HG03025 (cell line): ENCODE measurements around the gene SERPINB6.
"Not testable (repeated sequence)": the region's sequence is repeated elsewhere in the genome, so short reads cannot be mapped to it uniquely, and the experiment has no call there.

ENCODE experiments used
- ATAC-seq: cut with Tn5 transposase; IDR thresholded peaks from one replicate; pipeline ENCODE4 v1.9.1; 2021; ENCODE audit warnings: mild to moderate bottlenecking, moderate library complexity; ENCODE audit not compliant: unreplicated experiment, low FRiP score

SERPINB6 gene

DNA sequence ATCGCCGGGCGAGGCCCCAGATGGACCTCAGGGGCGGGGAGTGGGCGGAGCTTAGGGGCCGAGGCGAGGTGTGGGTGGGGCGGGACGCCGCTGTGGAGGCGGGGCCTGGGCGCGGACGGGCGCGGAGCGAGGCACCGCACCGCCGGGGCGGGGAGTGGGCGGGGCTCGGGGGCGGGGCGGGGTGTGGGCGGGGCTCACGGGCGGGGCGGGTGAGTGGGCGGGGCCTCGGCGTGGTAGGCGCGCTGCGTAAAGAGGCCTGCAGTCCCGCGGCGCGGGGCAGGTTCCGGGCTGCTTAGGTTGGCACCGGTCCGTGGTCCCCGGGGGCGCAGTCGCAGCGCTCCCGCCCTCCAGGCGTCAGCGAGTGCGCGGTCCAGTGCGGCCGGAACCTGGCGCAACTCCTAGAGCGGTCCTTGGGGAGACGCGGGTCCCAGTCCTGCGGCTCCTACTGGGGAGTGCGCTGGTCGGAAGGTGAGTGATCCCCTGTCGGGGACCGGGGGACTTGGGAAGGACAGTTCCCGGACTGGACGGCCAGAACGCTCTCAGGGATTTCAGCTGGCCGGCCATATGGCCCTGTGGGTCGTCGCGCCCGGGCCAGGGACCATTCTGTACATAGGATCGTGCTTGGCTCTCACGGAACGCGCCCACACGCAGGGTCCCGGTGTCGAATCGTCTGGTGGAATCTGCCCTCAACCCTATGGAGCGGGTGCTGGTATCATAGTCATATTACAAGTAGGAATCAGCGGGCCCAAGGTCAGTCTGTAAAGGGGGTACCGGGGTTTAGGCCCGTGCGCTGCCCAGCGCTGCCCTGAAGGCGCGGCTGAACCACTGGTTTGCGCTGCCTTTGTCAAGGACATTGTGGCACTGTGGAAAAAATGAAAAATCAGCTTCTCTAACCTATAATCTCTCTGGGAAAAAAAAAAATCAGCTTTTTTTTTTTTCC lies 28.5 kb upstream of the SERPINB6 start, which contains the start of gene NQO2:
Gene NQO2 (plus strand): TSS at position 277 of the 940 bp plus-strand sequence. CDS start 6,659 bp downstream, outside the sequence.
- peak; percentile 70 for ATAC-seq

- peak; percentile 19 for ATAC-seq
Measured at GRCh38 chr6:2998998-2999617, 27.7 kb upstream of the SERPINB6 start.

DNA sequence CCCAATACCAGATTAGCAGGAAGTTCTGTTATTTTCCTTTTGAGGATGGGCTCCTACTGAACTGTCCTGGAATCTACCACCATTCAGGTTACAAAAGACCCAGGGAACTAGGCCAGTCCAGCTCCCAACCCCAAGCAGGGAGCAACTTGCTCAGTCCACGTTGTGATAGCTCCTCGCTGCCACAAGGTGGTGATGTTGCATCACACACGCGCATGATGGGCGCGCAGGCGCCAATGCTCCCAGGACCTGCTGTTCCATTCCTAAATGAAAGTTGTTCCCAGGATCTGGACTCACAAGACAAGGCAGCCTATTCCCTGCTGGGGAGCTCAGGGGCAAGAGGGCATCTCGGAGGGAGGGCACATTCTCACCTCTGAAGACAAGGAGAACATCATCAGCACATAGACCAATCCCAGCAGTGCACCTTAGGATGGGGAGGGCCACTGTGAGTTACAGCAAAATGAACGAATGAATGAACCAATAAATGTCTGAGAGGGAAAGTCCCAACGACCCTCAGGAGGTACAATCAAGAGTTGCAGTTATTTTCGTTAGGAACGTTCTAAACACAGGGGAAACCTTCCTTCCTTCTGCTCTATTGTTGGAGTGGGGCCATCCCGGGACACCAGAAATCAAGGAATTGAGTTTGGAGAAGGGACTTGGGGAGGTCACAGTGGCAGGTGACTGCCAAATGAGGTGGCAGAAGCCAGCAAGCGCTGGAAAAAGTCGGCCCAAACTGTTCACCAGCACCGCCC lies 27.1 kb upstream of the SERPINB6 start:
- not testable (repeated sequence) for ATAC-seq

- ATAC-seq: no peak
Measured at GRCh38 chr6:2993755-2994317, 22.5 kb upstream of the SERPINB6 start.

DNA sequence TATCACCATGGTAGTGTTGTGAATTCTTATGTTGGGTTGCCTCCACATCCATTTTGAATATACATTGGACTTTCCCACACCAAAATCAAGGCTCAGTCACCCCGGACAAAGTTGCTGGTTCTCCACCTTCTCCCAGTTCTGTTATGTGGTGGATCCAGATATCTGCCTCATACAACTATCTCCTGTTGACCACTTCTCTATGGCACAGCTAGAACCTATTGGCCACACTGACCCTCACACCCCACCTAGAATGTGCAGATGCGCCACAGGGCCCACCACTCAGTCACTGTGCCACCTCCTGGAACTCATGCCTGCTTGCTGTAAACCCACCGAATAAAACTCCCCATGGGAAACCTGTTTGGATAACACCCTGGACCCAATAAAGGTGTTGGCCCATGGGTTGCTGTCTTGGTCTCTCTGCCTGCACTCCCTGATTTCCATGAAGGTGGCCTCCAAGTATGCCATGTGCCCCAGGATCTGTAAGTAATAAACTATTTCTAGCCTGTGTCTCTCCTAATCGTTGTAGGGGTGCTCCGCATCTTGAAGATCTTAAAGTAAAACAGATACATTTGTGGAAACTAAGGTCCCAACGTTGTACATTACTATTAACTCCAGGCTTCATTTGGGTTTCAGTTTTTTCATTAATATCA lies 21.1 kb upstream of the SERPINB6 start:
- no peak for ATAC-seq

DNA sequence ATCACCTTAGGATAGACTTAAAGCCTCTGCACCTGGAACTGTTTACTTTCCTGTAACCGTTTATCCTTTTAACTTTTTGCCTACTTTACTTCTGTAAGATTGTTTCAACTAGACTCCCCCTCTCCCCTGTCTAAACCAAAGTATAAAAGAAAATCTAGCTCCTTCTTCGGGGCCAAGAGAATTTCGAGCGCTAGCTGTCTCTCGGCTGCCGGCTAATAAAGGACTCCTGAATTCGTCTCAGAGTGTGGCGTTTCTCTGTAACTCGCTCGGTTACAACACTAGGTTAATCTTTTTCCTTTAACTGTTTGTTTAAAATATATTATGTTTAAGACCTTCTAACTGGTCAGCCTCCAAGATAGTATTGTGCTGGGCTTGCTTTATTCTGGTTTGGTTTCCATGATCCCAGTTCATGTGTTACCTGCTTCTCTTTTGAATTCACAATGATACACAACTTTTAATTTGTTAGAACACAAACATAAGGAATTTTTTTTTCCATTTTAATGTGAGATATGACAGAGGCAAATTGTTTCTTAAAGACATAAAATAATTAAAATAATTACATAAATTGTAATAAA lies 19.7 kb upstream of the SERPINB6 start:
- no peak for ATAC-seq

- ATAC-seq: no peak
Measured at GRCh38 chr6:2990248-2990931, 19.0 kb upstream of the SERPINB6 start.

GRCh38 chr6:2989332-2990247 lies 18.2 kb upstream of the SERPINB6 start:
- ATAC-seq: peak; percentile 74

DNA sequence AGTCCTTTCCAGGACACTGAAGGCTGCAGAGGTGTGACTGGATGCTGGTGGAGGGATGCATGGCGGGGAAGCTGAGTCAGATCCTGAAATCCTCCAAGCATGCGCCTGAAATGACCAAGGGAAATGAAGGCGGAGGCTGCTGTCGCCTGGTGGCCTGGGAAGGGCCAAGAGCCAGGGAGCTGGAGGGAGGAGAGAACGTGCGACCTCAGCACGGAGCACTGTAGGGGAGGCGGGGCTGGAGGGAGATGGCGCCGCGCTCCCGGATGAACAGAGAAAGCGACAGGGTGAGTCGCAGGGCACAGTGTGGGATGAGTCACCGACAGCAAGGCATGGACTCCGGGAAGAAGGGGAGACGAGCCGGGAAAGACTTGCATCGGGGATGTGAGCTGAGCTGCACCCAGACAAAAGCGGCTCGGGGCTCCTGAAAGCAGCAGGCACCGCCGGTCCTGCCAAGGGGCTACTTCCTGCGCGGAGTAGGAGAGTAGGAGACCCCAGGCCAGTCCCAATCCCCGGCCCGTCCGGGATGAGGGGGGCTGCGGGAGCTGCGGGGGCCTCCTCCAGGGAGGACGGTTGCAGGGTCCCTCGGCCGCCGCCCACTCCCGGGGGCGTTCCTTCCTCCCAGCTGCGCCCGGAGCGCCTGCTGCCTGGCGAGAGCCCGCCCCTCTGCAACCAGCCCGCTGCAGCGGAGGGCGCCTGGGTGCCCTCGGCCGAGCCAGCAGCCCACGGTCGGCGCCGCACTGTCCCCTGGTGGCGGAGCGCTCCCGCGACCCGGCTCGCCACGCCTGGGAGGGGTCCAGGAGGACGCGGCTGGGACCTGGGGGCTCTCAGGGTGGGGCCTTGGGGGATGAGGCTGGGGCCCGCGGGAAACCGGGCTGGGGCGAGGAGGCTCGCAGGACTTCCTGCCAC lies 17.3 kb upstream of the SERPINB6 start:
- peak; percentile 52 for ATAC-seq

GRCh38 chr6:2988094-2988425 lies 16.7 kb upstream of the SERPINB6 start:
- no peak for ATAC-seq

DNA sequence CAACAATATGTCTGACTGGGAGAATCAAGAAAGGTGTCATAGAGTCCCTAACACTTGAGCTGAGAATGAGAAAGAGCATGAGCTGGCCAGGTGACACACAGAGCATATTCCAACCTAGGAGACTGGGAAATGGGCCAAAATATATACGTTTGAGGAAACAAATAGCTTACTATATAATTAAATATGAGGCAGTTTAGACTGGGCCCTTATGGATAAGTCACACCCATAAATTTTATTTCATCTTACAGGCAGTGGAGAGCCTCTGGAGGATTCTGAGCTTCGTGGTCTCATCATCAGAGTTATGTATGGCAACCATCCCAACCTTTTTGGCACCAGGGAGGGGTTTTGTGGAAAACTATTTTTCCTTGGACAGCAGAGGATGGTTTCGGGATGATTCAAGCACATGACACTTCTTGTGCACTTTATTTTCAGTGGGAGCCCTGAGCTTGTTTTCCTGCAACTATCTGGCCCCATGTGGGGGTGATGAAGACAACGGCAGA lies 15.4 kb upstream of the SERPINB6 start:
- ATAC-seq: no peak

GRCh38 chr6:2984738-2985406 lies 13.5 kb upstream of the SERPINB6 start:
- ATAC-seq: no peak

DNA sequence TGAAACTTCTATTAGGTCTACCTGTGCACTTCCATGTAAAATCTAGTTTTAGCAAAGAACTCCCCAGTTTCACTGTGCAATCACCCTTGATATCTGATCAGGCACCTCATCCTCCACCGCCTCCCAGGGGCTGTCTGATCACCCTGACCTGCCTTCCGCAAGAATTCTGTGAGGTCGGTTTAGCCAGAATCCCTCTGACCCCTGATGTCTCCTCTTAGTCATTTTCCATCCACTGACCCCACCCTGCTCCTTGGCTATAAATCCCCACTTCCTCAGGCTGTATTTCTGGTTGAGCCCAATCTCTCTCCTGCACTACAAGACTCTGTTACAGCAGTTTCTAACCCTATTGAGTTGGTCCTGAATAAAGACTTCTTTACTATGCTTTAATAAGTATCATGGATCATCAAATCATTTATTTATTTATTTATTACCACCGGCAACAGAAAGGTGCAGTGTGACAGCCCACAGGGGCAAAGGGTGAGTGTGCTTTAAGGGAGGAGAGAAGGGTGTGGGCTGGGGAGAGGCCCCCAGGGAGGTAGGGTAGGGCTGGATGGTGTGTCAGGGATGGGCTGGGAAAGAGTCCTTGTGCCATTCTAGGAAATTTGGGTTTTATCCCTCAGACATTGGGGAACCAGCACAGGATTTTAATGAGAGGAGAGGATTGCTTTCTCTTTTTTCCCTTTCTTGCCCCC lies 11.2 kb upstream of the SERPINB6 start:
- no peak for ATAC-seq

DNA sequence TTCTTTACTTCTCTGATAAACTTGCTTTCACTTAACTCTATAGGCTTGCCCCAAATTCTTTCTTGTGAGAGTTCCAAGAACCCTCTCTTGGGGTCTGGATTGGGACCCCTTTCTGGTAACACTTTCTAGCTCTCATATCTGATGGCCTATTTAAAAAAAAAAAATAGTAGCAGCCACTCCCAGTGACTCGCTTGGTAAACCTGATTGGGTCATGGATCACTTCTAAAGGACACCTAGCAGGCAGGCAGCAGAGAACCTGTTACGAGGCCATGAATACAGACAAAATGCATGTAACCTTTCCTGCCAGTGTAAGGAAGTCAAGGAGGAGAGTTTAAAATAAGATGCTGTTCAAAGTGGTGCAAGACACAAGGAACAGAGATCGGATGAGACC lies 9.1 kb upstream of the SERPINB6 start:
- no peak for ATAC-seq

- no peak for ATAC-seq
Measured at GRCh38 chr6:2979819-2980464, 8.6 kb upstream of the SERPINB6 start.

- ATAC-seq: no peak
Measured at GRCh38 chr6:2978923-2979322, 7.6 kb upstream of the SERPINB6 start.
